Uterus (tissue), 2 donors: Measurements from ENCODE around the gene ANKFN1.

Experiments
- CTCF ChIP-seq, 4 experiments: fragments of 200-600 bp in 2 of 4; fragments of 450-650 bp in 2 of 4; sonication (generic) in 2 of 4; IDR thresholded peaks; one replicate each; pipeline ENCODE4 v1.5.1; 2016 to 2019; ENCODE audit warnings: antibody characterized with exemption in 4 of 4, mild to moderate bottlenecking in 2 of 4, moderate library complexity in 1 of 4
- POLR2A ChIP-seq, 2 donors: fragments of 450-650 bp; IDR thresholded peaks; one replicate each; pipeline ENCODE4 v1.6.1; 2016; ENCODE audit warnings: antibody characterized with exemption in 2 of 2, mild to moderate bottlenecking in 1 of 2, moderate library complexity in 1 of 2

GRCh38 chr17:56505154-56505756 is 352.0 kb downstream of the ANKFN1 start:
- TF ChIP-seq POLR2A (IDR thresholded peaks at IDR 0.05) (no peak), CTCF (IDR thresholded peaks at IDR 0.05) (no peak)
